ENCODE data around the gene FAM240A.
"Not testable (repeated sequence)": the region's sequence is repeated elsewhere in the genome, so short reads cannot be mapped to it uniquely, and the experiment has no call there.

FAM240A gene

DNA sequence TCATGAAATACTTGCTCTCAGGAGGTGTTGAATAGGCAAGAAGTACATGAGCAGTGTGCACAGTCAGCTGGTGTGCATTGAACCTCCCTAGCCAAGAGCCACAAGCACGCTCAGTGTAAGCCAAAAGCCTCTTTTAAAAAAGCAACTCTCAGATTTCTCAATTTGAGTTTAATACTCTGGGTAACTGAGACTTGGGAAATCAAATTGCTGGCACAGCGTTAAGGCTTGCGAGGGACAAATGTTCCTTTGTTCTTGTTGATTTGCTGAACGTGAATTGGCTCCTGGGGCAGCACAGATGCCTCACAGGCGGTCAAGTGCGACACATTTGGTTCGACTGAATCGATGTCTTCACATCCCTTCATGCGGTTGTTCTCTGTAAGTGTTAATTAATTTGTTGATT, at the start of gene FAM240A:
Gene FAM240A (plus strand): TSS at position 202 of the 400 bp plus-strand sequence. CDS start 159 bp downstream, at position 361.
- ATAC-seq = no peak

- ATAC-seq = no peak
These were observed 47.9 kb upstream of the FAM240A start for GRCh38 chr3:46564190-46565021.

DNA sequence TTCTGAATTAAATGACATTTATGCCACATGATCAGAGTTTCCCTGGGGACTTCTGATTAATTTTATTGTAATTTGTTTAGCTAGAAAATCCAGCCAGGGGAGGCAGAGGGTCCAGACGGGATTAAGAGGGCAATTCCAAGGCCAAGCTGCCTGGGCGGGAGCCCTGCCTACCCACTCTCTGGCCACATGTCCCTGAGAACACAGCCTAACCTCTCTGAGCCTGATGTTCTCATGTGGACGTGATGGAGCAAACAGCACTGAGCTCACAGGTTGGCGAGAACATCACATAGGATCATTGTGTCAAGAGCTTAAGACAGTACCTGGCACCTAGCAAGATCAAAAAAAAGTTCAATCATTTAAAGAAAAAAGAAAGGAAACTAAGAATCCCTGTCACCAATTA, 47.2 kb upstream of the FAM240A start:
- ATAC-seq = no peak

GRCh38 chr3:46565607-46566039, 46.7 kb upstream of the FAM240A start:
- no peak for ATAC-seq

GRCh38 chr3:46566040-46566641, 46.2 kb upstream of the FAM240A start, which contains the start of gene LRRC2:
TSS of gene LRRC2 (minus strand) at chr3:46566302. CDS start at chr3:46551591, 14,711 bp downstream.
- peak; percentile 70 to 81 for ATAC-seq

GRCh38 chr3:46571684-46572083, 40.6 kb upstream of the FAM240A start:
- ATAC-seq = no peak

GRCh38 chr3:46573701-46574100, 38.6 kb upstream of the FAM240A start:
- ATAC-seq = no peak

DNA sequence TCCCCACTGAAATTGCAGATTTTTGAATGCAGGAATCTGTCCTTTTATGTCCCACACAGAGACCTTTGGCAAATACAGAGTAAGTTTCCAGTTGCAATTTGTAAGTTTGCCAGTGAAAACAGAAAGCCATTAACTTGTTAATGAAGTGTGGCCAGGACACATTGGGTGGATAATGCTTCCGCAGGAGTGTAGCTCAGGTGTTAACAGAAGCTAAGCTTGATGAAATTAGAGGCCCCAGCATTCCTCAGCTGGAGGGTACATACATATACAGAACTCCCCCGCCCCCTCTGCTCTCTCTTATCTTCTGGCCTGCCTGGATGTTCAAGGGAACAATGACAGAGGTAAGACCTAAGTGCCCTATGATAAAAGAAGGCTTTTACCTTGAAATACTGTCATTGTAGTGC, 38.1 kb upstream of the FAM240A start:
- ATAC-seq = no peak

GRCh38 chr3:46574881-46575576, 37.3 kb upstream of the FAM240A start:
- no peak for ATAC-seq

DNA sequence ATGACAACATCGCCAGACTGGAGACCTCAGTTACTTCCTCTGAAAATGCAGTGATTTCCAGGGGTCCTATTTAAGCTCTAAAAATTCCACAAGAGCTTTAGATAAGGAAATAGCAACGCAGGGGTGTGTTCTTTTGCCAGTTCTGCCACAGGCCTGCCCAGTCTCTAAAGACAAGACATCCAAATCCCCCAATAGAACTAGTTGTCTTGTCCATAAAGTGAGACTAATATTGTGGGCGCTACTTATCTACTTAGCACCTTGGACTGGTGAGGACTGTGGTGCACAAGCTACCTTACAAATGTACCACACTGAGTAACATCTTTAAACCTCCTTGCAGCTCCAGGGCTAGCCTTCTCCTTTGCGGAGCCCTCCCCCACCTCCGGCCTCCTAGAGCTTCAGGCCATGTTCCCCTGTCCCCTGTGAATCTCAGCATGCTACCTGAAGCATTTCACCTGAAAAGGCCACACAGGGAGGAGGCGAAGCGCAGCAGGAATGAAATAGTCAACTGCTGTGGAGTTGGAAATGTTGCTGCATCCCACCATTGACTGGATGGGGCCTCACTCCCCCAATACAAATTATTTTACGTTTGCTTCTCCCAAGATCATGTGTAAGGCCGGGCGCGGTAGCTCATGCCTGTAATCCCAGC, 36.6 kb upstream of the FAM240A start:
- ATAC-seq = no peak

- no peak for ATAC-seq
These were observed 35.9 kb upstream of the FAM240A start for GRCh38 chr3:46576386-46576785.

DNA sequence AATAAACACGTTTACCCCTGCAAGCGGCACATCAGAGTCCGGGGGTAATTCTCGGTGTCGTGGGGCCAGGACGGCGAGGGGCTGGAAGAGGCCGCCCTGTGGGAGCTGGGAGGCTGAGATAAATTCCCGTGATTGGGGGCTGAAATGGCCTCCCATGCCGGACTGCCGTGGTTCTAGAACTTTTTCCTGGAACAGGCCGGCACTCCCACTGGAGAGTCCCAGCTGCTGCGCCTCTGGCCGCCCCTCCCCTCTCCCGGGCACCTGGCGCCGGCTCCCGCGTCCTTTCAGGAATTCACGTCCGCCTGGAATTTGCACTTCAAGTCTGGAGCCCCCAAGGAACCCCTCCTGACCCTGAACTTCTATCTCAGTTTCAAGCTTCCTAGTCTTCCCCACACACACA, 35.4 kb upstream of the FAM240A start:
- no peak for ATAC-seq

DNA sequence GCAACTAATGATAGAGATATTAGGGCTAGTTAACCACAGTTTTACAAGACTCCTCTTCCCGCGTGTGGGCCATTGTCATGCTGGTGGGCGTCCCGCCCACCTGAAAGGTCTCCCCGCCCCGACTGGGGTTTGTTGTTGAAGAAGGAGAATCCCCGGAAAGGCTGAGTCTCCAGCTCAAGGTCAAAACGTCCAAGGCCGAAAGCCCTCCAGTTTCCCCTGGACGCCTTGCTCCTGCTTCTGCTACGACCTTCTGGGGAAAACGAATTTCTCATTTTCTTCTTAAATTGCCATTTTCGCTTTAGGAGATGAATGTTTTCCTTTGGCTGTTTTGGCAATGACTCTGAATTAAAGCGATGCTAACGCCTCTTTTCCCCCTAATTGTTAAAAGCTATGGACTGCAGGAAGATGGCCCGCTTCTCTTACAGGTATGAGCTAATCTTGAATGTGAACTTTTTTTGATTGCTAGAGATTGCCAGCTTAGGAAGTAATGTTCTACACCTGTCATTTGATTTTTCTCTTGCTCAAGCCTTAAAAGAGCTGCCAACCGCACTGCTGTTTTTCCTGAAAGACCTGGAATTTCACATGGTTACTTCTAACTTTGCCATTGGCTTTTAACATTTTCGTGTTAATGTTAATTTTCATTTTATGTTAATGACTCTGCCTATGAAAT, 34.6 kb upstream of the FAM240A start:
- ATAC-seq = not testable (repeated sequence)

DNA sequence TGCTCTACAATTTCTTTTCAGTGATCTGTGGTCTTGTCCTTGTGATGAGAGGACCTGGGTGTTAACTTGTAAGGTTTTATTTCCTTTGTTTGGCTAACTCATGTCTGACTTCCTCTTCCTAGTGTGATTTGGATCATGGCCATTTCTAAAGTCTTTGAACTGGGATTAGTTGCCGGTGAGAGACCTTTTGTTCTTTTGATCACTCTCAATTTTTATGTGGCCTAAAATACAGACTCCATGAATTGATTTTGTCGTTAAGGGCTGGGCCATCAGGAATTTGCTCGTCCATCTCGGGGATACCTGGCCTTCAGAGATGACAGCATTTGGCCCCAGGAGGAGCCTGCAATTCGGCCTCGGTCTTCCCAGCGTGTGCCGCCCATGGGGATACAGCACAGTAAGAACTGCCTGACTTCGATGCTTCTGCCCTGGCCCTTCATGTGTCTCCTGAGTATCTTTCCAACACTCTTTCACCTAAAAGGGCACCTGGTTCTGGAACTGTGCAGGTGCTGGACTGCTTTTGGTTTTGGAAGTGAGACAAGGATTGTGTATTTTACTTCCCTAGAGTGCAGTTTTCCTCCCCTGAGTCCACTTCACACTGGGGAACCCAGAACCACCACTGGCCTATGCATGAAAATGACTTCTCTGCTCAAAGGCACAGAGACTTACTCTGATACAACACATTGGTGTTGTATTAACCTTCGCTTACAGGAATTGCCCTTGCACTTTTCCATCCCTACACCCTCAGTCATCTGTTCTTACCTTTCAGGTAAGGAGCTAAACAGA, 33.2 kb upstream of the FAM240A start:
- ATAC-seq = no peak

DNA sequence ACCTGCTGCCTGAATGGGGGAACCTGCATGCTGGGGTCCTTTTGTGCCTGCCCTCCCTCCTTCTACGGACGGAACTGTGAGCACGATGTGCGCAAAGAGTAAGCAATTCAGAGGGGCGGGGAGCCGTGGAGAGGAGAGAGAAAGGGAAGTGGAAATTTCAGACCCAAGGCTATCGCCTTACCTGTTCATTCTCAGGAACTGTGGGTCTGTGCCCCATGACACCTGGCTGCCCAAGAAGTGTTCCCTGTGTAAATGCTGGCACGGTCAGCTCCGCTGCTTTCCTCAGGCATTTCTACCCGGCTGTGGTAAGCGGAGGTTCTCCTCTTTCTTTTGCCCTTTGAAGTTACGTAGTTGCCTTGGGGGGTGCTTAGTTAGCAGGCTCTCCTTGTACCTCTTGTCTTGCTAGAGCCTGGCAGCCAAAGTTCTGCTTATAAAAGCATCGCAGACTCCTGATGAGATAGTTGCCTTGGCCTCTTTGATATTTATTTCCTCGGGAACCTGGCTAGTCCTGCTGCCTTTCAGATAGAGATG, 32.5 kb upstream of the FAM240A start:
- no peak for ATAC-seq

DNA sequence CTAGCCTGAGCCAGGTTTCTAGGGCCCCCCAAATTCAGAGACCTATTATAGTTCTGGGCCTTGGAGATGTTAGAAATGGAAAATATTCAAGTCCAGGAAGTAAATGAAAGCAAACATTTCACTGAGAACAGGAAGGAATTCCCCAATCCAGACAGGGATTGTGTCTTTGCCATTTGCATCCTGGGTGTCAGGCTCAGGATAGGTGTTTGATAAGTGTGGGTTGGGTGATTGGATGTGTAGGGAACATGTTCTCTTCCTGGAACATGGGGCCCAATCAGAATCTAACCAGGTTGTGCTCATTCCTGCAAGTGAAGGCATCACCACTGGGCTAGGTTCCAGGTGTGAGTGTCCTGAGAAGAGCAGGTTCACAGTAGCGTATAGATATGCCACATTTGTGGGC, 31.6 kb upstream of the FAM240A start:
- ATAC-seq = no peak

DNA sequence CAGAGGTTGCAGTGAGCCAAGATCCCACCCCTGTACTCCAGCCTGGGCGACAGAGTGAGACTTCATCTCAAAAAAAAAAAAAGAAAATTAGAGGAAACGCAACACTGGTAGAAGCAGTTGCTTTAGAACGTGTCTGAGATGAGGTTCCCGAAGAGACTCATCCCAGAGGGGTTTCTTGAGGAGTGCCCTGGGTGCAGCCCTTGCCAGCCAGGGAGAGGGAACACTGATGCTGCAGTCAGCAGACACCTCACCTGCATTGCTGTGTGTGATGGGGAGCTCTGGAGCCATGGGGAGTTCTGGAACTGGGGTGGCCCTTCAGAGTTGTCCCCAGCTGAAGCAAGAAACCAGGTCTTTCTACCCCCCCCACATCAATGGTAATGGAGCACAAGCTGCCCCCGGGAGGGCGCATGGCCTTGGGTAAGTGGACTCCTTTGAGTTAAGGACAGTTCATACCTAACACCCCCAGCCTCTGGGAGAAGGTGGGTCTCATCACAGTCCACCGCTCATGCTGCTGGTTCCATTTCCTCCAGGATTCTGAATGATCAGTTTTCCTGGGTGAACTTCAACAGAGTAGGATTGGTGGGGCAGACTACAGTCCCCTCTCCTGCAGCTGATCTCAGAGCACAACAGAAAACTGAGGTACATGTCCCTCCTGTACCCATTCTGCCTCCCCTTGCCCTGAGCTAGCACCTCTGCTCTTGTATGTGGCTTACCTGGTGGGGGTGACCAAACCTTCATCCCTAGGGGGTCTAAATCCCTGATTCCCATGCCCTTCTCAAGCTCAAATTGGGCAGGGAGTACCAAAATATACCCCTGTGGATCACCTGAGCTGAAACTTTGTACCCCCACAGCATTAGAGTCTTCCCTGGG, 27.5 kb upstream of the FAM240A start:
- no peak for ATAC-seq

GRCh38 chr3:46585799-46586693, 26.3 kb upstream of the FAM240A start:
- no peak for ATAC-seq

DNA sequence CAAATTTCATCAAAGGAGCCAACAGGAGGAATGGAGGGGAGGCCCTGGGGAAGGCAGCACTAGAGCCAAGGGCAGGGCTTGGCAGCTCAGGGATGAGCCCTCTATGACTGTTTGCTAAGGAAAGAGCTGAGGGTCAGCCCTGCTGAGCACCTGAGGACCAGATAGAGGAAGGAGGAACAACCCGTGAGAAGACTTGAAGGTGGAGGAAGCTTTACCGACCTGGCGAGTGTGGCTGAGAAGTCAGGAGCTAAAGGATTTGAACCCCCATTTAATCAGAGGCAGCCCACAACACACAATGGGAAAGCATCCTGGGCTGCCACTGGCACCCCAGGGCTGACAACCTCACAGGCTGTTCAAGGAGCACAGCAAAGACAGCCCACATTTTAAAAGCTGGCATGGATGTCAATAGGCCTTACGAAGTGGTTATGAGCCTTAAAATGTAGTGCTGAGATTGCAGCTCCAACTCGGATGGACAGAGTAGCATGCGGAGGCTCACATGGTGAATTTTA, 25.5 kb upstream of the FAM240A start:
- ATAC-seq = no peak
